GM18858 (cell line): ENCODE data around the gene TM9SF3.
"Not testable (repeated sequence)": the region's sequence is repeated elsewhere in the genome, so short reads cannot be mapped to it uniquely, and the experiment has no call there.

ENCODE experiments used
- ATAC-seq: cut with Tn5 transposase; IDR thresholded peaks from one replicate; pipeline ENCODE4 v1.9.1; 2021; ENCODE audit not compliant: unreplicated experiment

The TM9SF3 gene

GRCh38 chr10:96570511-96570910, 16.3 kb downstream of the TM9SF3 start:
- ATAC-seq: no peak

GRCh38 chr10:96568402-96568801, 18.4 kb downstream of the TM9SF3 start:
- ATAC-seq: no peak

DNA sequence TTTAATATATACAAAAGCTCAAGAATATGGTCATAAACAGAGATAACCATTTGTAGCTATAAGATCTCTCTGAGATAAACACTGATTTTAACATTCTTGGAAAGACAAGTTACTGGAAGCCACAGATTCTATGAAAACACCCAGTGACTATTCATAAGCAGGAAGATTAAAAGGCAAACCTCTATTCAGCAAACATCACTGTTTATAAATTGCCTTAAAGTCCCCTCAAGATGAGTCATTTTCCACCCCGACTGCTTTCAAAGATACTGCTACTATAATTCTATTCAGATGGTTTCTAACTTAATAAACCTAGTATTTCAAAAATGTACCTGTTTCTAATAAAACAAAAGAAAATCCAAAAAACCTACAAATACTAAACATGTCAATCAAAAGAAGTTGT, 21.0 kb downstream of the TM9SF3 start:
- ATAC-seq: no peak

- ATAC-seq: no peak
These were observed 25.6 kb downstream of the TM9SF3 start for GRCh38 chr10:96560966-96561887.

GRCh38 chr10:96560489-96560888, 26.3 kb downstream of the TM9SF3 start:
- ATAC-seq: no peak

GRCh38 chr10:96556003-96556402, 30.8 kb downstream of the TM9SF3 start:
- no peak for ATAC-seq

- no peak for ATAC-seq
These were observed 31.5 kb downstream of the TM9SF3 start for GRCh38 chr10:96555330-96555729.

DNA sequence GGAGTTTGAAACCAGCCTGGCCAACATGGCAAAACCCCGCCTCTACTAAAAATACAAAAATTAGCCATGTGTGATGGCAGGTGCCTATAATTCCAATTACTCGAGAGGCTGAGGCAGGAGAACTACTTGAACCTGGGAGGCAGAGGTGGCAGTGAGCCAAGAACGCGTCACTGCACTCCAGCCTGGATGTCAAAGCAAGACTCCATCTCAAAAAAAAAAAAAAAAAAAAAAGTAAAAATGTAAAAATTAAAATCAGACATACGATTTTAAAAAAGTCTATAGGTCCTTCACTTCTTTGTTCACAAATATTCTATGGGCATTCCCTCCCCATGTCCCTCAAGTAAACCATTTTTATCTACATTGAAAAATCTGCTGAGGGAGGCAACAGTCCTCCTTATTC, 38.2 kb downstream of the TM9SF3 start:
- no peak for ATAC-seq

DNA sequence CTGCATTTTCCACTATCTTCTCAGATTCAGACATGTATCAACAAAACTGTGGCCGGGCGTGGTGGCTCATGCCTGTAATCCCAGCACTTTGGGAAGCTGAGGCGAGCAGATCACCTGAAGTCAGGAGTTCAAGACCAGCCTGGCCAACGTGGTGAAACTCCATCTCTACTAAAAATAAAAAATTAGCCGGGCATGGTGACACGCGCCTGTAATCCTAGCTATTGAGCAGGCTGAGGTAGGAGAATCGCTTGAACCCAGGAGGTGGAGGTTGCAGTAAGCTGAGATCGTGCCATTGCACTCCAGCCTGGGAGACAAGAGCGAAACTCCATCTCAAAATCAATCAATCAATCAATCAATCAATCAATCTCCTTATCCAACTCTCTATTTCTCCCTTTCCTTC, 41.3 kb downstream of the TM9SF3 start:
- not testable (repeated sequence) for ATAC-seq

GRCh38 chr10:96541921-96542320, 44.9 kb downstream of the TM9SF3 start:
- ATAC-seq: no peak

GRCh38 chr10:96540240-96540639, 46.6 kb downstream of the TM9SF3 start:
- no peak for ATAC-seq

DNA sequence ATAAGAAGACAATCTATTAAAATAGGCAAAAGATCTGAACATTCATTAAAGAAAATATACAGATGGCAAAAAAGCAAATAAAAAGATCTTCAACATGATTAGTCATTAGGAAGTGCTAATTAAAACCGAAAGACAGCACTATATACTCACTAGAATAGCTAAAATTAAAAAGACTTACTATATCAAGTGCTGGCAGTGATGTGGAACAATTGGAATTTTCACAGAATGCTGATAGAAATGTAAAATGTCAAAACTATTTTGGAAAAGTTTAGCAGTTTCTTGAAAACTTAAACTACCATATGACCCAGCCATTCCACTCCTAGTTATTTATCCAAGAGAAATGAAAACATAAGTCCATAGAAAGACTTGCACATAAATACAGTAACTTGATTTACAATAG, 48.1 kb downstream of the TM9SF3 start:
- ATAC-seq: no peak

DNA sequence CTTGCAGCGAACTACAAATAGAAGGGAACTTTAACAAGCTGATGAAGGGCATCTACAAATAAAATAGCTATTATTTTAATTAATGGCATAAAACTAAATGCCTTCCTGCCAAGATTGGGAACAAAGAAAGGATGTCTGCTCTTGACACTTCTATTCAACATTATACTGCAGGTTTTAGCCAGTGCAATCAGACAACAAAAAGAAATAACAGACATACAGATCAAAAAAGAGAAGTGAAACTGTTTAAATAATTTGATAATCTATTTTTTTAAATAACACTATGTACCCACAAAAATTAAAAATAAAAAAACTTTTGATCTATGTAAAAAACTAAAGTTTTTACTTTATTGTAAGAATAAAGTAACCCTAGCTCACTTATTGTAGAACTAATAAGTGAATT, 50.7 kb downstream of the TM9SF3 start:
- ATAC-seq: no peak

DNA sequence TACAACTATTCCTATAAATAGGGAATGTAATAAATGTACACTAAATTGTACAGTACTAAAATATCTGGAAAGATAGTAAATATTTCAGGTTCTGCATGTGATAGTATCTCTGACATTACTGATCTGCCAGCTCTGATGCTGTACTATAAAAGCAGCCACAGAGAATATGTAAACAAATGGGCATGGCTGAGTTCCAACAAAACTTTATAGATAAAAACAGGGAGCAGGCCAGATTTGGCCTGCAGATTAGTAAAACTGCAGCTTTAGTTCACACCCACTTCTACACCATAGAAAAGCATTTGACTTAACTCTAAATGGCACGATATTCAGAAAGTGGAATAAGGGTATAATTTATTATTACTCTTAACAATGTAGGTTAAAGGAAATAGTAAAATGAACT, 54.3 kb downstream of the TM9SF3 start:
- ATAC-seq: no peak

DNA sequence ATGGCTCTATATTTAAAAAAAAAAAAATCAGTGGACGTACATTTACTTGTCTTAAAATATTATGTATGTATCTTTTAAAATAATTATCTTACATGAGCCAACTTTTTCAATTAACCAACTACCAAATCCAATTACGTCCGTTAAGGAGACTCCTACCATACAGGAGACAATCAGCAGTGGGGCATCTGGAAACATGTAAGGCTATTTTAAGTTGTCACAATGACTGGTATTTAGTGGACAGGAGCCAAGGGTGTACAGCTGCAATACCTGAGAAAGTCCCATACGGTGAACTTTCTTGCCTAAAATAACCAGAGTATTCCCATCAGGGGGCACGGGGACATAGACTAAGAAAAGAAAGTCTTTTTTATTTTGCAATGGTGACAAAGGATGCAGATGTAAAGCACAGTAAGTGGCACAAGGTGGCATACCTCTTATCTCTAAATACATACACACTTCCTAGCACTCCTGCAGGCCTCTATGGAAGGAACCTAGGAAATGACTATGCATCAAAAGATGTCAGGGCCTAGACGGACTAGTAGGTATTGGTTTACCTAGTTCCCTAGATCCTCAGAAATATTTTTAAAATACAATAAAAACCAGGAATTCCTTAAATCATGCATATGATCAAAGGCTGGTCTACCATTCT, 57.1 kb downstream of the TM9SF3 start:
- no peak for ATAC-seq

- no peak for ATAC-seq
These were observed 62.1 kb downstream of the TM9SF3 start for GRCh38 chr10:96524741-96525140.

GRCh38 chr10:96517284-96517683, 69.5 kb downstream of the TM9SF3 start:
- ATAC-seq: no peak

DNA sequence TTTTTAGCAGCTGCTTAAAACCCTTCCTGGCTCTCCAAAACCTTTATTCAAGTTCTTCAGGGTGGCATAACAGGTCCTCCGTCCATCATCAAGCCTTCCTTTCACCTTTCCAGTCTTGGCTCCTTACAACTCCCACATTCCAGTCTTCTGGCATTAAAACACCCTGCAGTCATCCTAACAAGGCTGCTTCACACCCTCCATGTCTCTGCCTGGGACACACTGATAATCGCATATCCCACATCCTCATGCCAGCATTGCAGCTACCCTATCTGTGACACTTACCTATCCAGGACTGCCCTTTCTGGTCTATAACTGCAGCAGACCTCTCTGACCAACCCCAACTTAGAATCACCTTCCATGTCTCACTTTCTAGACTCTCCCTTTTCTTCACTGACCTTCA, 70.5 kb downstream of the TM9SF3 start:
- ATAC-seq: no peak

DNA sequence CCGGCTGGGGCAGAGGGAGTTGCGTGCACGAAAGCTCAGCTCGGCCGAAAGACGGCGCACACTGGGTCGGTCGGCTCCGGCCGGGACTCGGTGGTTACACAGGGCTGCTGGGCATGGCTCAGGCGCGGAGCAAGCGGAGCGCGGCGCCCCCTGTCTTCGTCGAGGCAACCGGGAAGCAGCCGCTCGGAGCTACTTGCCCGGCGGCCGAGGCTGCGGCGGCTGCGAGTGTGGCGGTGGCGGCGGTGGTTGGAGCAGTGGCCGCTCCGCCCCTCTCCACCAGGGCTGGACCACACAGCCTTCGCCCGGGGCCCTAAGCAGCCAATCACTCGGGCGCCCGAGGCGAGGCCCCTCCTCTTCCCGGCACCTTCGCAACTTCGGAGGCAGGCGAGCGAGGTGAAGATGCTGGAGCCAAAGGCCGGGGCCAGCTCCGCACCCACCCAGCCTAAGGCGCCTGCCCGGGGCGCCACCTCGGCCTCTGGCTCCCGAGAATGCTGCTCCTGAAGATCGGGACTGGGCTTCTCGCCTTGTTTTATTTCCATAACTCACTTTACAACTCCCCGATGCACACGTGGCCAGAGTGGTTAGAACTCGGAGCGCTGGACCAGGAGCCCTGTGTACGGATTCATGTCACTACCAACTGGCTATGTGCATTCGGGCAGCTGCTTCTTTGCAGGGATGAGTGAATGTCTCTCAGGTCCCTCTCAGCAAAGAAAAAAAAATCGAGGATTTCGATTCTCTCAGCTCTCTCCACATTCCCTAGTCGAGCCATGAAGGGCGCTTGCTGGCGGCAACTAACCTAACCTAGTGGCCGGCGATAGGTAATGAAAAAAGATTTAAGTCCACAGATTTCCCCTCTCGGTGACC, 72.9 kb downstream of the TM9SF3 start, which contains the start of gene TLL2:
Gene TLL2, minus strand, starts transcription at position 229 of the 864 bp plus-strand sequence. CDS start 241 bp downstream, outside the sequence.
- ATAC-seq: peak; percentile 57

DNA sequence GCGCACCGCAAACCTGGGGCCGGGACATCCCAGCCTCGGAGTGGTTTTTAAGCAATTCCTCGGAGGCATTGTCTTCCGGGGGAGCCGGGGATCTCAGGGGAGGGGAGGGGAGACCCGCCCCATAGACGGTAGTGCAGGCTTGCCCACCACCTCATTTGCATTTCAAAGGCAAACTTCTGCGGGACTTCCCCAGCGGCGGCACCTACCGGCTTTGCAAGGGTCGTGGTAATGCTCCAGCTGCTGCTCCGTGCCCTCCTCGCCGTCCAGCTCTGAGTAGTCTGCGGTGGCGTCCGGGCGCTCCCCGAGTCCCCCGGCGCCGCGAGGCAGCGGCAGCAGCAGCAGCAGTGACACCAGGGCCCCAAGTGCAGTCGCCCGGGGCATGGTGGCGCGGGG, 73.5 kb downstream of the TM9SF3 start:
- peak; percentile 37 for ATAC-seq
